Fibroblast of upper back skin (primary cell): Measurements from ENCODE around the gene SLC12A4.
"Not testable (repeated sequence)": the region's sequence is repeated elsewhere in the genome, so short reads cannot be mapped to it uniquely, and the experiment has no call there.

Experiments
- DNase-seq: peaks from one replicate; pipeline ENCODE4 v3.0.0-alpha.2; 2013

The SLC12A4 gene

DNA sequence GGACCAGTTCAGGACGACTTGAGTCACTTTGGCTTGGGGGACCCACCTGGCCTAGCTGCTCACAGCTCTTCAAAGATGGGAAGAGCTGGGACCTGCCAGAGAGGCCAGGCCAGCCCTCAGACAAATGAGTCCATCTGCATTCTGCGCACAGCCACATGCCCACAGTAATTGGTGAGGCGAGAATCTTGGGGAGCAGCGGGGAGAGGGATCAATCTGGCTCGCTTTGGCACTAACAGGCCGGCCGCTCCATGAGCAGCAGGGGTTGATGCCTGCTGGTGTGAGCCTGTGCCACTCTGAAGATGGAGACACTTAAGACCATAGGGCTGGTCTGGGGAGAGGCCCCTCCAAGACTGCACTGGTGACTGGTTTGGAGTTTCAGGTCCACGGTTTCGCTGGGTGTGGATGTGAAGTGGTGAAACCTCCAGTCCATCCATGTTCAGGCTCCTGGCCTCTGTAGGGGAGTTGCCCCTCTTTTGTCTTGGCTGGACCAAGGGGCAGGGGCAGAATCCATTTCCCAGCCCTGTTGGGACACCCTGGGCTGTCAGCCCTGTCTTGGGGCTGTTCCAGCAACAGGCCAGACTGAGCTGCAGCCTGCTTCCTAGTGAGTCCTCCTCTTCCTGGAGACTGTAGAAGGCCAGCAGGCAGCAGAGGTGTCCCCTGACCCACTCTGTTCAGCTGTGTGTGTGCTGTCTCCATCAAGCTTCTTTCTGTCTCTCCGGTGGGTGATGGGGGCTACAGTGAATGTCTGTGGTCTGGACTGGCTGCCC, 44.1 kb downstream of the SLC12A4 start:
- no peak for DNase-seq

GRCh38 chr16:67923414-67924116, 44.9 kb downstream of the SLC12A4 start:
- no peak for DNase-seq

DNA sequence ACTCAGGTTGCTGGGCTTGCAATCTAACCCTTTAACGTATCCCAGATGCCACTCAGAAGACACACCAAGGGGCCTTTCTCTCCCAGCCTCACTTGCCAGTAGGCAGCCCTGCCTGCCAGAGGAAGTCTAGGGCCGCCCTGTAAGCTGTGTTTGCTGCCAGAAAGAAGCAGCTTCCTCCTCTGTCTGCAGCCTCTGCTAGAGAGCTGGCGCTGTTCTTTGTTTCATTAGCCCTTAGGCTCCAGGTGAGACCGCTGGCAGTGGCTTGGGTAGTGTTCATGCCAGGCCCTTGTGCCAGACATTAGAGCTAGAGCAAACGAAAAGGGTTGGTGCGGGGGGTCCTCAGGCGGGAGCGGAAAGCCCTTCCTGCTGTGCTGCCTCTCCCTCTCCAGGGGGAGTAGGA, 45.7 kb downstream of the SLC12A4 start:
- no peak for DNase-seq

DNA sequence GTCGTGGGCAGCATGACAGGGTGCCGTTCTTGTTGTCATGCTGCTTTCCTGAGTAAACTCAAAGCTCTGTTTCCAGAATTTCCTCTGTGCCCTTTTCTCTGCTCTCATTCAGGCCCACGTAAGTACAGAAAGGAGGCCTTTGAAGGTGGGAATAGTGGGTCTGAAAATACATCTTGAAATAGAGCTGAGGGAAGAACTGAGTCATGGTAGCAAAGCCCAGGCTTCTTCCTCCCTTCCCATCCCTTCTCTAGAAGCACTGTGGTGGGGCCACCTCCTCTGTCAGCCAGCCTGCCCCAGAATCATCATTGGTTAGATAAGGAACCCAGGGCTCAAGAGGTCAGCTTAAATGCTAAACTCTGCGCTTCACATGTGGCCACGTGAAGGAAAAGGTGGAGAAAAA, 46.2 kb downstream of the SLC12A4 start:
- no peak for DNase-seq

DNA sequence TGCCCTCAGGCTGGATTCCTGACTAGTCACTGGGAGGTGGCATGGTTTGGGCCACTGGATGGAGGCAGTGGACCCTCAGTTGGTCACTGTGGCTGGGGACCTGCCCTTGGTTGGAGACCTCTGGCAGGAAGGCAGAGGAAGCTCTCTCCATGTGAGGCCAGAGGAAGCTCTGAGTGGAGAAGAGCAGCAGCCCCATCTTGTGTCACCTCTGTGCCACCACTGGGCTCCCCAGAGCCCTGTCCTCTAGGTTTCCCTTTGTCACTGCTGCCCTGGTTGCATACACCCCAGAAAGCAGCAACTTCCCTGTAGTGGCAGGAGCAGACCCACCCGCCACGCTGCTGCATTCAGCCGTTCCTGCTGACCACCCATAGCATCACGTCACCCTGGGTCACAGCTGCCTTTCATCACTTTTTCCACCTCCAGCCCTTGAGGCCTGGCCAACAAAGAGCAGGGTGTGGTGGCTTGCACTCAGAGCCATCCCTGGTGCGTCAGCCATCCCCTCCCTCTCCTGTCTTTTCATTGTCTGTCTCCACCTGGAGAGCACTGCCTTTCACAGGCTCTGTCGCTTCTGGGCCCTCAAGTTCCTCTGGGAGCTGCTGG, 48.7 kb downstream of the SLC12A4 start:
- DNase-seq, result no peak

GRCh38 chr16:67917852-67918236, 50.6 kb downstream of the SLC12A4 start:
- peak; percentile 75 for DNase-seq

DNA sequence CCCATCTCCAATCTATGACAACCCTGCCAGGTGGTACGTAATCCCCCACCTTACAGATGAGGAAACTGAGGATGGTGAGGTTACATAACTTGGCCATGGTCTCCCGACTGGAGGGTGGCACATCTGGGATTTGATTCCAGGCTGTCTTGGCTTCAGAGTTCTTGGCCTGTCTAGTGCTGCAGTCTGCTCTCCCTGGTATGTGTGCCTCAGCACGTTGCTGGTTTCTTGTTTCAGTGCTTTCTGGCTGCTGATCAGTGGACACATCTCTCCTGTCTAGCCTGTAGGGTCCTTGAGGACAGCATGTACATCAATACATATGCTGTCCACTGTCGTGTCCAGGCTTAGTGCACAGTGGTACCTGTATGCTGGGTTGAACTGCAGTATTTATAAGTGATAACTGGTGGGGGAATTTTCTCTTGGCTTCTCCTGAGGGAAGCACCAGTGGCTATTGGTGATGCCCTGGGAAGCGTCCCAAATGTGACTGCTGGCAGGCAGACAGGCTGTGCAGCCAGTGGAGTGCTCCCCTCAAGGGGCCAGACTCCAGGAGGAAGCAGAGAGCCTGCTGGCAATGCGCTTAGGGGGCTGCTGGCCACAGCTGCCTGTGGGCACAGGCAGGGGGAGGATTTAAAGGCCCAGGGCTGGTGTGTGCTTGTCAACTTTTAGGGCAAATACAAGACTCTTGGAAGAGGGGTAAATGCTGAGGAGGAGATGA, 51.1 kb downstream of the SLC12A4 start:
- DNase-seq, result peak; percentile 16

DNA sequence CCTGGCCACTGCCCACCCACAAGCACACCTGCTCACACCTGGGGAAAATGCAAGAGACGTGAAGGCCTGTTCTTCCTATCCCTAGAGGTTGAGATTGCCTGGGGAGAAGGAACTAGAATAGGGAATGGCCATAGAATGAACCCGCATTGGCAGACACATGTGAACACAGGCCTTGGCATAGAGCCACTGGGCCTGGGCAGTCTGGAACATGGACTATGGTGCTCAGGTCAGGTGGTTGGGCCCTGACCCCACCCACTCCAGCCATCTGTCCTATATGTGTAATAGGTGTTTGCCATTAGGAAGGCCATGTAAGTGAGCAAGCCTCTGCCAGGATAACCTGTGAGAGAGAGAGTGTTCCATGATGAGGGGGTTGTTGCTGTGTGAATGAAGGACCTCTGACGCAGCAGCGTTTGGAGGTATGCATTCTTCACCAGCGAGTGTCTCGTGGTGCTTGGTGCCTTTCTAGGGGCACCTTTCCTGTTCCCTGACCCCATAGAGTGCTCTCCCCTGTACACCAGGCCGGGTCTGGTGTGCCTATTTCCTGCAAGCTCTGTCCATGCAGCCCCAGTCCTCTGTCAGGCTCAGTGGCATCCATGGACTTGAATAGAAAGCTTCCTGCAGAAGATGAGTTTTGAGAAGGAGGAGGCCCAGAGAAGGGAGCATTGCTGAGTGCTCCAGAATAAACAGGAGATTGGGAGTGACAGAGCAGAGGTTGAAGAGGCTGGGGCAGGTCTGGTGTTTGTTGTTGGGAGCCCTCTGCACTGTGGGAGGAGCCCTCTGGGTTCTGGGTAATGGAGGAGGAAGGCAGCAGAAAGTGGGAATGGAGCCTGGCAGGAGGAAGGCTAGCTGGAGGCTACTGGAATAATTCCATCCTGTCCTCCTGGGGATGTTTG, 52.4 kb downstream of the SLC12A4 start:
- no peak for DNase-seq

DNA sequence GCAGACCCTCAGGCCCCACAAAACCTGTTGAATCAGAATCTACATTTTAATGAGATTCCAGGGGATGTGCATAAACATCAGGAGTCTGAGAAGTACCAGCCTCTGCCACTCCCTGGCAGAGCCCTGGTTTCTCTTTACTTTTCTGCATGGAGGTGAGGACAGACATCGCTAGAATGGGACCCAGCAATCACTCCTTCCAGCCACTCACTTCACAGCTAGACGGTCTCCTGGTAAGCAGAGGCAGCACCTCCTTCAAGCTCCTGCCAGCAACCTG, 53.0 kb downstream of the SLC12A4 start:
- DNase-seq, result not testable (repeated sequence)

DNA sequence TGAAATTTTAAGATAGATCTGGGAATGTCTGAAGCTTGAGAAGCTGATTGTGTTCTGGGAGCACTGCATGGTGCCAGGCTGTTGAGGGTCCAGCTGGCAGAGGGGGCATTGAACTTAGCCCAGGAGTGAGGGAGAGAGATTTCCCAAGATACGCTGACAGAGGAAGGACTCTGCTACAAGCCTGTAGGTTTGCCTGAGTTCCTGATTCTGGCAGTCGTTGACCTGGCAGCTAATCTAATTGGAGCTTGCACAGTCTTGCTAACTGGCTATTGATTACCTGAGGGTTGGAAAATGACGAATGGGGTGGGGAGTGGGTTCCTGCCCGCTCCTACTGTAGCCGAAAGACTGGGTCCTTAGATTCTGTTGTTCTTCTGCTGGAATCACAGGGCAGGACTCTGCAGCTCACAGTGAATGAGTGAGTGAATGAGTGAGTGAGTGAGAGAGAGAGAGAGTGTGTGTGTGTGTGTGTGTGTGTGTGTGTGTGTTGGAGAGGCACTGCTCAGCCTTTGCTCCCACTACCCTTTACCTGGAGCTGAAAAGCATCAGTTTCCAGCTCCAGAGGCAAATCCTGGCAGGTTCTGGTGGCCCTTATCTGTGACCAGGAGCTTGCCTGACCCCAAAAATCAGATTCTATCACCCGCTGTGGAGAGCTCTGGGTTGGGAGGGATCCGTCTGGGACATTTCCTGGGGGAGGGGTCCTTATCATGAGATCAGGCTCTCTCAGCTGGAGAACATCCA, 53.5 kb downstream of the SLC12A4 start:
- DNase-seq, result no peak

GRCh38 chr16:67910158-67910557, 58.3 kb downstream of the SLC12A4 start:
- DNase-seq, result peak; percentile 28

DNA sequence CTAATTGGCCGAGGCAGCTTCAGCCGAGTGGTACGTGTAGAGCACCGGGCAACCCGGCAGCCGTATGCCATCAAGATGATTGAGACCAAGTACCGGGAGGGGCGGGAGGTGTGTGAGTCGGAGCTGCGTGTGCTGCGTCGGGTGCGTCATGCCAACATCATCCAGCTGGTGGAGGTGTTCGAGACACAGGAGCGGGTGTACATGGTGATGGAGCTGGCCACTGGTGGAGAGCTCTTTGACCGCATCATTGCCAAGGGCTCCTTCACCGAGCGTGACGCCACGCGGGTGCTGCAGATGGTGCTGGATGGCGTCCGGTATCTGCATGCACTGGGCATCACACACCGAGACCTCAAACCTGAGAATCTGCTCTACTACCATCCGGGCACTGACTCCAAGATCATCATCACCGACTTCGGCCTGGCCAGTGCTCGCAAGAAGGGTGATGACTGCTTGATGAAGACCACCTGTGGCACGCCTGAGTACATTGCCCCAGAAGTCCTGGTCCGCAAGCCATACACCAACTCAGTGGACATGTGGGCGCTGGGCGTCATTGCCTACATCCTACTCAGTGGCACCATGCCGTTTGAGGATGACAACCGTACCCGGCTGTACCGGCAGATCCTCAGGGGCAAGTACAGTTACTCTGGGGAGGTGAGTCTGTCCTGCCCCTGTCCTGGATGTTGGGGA, 59.2 kb downstream of the SLC12A4 start:
- DNase-seq, result no peak

DNA sequence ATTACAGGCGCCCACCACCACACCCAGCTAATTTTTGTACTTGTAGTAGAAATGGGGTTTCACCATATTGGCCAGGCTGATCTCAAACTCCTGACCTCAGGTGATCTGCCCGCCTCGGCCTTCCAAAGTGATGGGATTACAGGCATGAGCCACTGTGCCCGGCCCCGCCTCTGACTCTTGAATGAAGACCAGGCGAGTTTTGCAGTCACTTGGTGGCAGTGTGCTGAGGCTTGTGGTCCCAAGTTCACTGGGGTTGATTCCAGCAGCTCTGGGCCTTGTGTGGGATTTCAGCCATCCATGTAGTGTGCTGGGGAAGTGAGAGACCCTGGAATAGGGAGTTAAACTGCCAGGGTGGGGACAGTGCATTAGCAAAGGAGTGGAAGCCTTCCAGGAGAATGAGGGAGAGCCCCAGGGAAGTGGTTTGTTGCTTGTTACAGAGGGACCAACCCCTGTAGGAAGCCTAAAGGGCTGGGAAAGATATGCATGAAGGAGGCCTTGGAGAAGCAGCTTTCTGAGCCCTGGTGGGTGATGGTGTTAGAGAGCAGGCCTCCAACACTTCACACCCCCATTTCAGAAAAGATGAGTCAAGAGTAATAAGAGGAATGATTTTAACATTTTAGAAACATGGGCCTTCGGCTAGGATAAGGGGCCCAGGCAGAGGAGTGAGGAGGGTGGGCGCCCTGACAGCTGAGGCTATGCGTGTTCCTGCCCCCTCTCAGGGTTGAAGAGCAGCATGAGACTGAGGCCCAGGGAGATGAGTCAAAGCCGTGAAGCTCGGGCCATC, 60.8 kb downstream of the SLC12A4 start:
- DNase-seq, result no peak

- DNase-seq, result no peak
Measured at GRCh38 chr16:67902831-67903230, 65.6 kb downstream of the SLC12A4 start.

GRCh38 chr16:67901734-67902133, 66.7 kb downstream of the SLC12A4 start:
- no peak for DNase-seq

DNA sequence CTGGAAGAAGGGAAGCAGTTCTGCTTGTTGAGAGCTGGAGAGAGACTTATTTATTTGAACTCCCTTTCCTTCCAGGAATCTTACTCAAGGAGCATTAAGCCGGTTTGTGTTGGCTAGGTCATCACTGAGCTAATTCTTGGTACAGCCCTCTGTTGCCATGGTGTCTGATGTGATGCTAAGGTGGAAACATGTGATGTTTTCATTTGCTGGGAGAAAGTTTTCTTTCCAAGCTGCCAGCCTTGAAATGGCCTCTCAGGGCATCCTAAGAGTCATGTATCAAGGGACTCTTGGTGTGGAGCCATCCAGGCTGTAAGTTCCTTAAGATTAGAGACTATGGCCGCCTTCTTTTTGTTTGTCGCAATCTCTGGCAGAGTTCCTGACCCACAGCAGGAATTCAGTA, 71.2 kb downstream of the SLC12A4 start:
- DNase-seq, result no peak

GRCh38 chr16:67893743-67894399, 74.6 kb downstream of the SLC12A4 start:
- no peak for DNase-seq
